Astrocyte of the spinal cord (primary cell): ENCODE results near the gene NSRP1.

ENCODE experiments used
- DNase-seq: peaks from one replicate; pipeline ENCODE4 v3.0.0; 2011; ENCODE audit warnings: low read depth, low spot score
- H3K4me3 ChIP-seq: 2 replicates; pipeline ENCODE4 v1.5.1; 2011; ENCODE audit warnings: low read depth, mild to moderate bottlenecking, low read length, moderate library complexity
- in situ Hi-C: cut with HindIII; loops from 2 replicates; pipeline ENCODE4 v1.10.0; 2017; ENCODE audit warnings: low sequenced_read_pairs
- TF ChIP-seq, protein P1 (sequence below): IDR thresholded peaks from 2 replicates; pipeline ENCODE4 v1.5.1; 2012; ENCODE audit warnings: low read depth, mild to moderate bottlenecking, low read length, inconsistent platforms

The NSRP1 gene

DNA sequence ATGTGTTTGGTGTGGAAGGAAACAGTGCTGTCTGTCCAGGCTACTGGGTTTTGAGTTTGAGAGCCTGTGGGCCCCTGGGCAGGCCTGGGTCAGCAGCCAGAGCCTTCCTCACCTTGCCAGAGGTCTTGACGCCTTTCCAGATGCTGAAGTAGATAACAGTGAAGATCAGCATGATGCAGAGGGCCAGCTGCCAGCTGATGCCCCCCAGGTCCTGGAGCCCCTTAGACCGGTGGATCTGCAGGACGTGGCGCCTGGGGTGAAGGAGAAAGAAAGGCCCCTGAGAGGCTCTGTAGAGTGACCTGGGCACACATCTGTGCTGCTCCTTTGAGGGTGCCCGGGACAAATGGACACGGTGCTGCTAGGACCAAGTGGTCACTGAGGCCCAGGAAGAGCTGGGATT is 100.4 kb downstream of the NSRP1 start:
- in situ Hi-C loops: no loop called here
- no peak for DNase-seq
- TF ChIP-seq, protein P1, sequence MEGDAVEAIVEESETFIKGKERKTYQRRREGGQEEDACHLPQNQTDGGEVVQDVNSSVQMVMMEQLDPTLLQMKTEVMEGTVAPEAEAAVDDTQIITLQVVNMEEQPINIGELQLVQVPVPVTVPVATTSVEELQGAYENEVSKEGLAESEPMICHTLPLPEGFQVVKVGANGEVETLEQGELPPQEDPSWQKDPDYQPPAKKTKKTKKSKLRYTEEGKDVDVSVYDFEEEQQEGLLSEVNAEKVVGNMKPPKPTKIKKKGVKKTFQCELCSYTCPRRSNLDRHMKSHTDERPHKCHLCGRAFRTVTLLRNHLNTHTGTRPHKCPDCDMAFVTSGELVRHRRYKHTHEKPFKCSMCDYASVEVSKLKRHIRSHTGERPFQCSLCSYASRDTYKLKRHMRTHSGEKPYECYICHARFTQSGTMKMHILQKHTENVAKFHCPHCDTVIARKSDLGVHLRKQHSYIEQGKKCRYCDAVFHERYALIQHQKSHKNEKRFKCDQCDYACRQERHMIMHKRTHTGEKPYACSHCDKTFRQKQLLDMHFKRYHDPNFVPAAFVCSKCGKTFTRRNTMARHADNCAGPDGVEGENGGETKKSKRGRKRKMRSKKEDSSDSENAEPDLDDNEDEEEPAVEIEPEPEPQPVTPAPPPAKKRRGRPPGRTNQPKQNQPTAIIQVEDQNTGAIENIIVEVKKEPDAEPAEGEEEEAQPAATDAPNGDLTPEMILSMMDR: no peak
- H3K4me3 ChIP-seq: no peak overlapping the region

DNA sequence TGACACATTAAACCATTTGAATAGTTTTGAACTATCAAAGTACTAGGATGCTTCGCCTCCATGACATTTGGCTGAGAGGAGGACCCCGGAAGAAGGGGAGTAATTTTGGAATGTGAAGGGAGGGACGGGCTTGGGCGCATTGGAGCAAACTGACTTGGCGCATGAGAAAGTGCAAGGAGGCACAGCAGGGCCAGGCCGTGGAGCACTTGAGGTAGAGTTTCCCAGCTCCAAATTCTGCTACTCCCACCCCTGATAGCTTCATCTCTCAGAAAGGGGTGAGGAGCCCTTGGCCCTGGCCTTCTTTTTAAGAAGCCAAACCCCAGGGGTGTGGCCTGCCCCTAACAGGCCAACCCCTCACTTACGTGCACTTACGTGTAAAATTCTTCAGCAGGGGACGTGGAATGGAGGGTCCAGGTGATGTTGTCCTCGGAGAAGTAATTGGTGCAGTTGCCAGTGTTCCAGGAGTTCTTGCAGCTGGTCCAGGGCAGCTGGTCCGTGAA is 101.2 kb downstream of the NSRP1 start:
- TF ChIP-seq, protein P1: no peak
- H3K4me3 ChIP-seq: no peak overlapping the region
- no peak for DNase-seq
- in situ Hi-C loops: no loop called here

DNA sequence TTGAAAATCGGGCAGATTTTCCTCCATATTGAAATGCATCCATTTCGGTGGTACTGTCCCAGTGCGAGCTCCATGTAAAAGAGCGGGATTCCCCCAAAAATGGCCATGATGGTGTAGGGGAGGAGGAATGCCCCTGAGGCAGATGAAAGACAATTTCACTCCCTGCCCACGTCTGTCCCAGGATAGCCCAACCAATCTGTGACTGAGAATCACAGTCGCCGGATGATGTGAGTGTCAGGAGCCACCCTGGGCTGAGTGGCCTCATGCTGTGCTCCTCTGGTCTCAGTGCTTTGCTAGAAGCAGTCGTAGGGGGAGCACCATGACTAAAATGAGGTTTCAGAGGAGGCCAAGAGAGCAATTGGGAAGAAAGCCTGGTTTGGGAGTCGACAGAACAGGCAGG is 102.2 kb downstream of the NSRP1 start:
- DNase-seq: no peak
- in situ Hi-C loops: no loop called here
- TF ChIP-seq, protein P1: no peak
- H3K4me3 ChIP-seq: no peak overlapping the region

DNA sequence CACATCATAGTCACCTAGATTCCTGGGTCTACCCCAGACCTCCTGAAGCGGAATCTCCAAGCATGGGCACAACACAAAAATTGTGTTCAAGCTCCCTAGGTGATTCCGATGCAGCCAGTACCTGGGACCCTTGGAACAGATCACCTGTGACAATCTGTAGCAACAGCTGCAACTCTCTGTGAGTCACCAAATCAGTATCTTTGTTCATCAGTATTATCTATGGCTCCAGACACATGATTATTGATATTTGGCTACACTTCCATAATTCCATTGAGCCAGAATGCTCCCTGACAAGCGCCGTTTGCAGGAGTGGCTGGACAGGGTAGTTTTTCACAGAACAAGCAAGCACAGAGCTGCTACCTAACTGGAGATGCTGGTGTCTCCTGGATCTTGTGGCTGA is 102.7 kb downstream of the NSRP1 start:
- in situ Hi-C loops: no loop called here
- DNase-seq: no peak
- H3K4me3 ChIP-seq: no peak overlapping the region
- TF ChIP-seq, protein P1: no peak

DNA sequence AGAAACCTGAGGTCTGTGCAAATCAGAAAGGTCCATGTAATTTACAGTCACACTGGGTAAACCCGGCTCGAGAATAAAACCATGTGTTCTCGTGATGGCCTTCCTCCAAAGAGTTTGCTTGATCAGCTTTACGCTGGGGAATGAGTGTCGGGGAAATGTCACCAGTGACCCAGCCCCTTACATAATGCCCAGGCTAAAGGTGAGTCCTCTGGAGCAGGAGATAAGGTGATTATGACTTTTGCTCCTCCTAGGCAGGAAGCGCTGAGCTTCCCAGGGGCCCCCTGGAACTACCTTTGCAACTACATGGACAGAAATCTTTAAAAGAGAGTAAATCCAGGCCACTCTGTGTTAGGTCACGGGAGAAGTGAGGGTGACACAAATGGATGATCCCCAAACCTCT is 103.2 kb downstream of the NSRP1 start:
- DNase-seq: no peak
- H3K4me3 ChIP-seq: no peak overlapping the region
- TF ChIP-seq, protein P1: no peak
- in situ Hi-C loops: no loop called here

DNA sequence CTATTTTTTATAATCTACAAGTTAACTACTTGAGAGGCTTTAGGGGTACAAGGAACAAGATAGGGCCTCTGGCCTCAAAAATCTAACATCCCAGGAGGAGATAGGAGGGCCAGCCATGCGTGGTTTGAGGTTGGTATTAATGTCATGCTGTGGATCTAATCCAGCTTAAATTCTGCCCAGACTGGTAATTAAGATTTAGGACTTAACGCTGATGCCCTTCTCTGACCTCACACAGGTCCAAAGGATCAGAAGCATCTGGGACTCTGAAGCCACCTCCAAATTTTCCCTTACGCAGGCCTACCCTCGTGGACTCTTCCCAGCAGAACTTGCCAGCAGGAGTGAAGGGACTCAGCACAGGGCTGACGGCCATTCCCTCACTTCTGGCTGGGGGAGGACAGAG is 103.8 kb downstream of the NSRP1 start:
- TF ChIP-seq, protein P1: no peak
- in situ Hi-C loops: no loop called here
- H3K4me3 ChIP-seq: no peak overlapping the region
- DNase-seq: no peak

DNA sequence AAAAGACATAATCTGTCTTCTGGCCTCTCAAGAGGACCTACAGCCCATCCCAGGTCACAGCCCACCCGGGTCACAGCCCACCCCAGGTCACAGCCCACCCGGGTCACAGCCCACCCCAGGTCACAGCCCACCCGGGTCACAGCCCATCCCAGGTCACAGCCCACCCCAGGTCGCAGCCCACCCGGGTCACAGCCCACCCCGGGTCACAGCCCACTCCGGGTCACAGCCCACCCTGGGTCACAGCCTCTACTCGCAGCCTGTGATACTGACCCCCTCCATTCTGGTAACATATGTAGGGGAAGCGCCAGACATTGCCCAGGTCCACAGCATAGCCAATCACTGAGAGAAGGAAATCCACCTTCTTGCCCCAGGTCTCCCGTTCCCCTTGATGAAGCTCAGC is 104.7 kb downstream of the NSRP1 start:
- in situ Hi-C loops: no loop called here
- TF ChIP-seq, protein P1: no peak
- H3K4me3 ChIP-seq: no peak overlapping the region
- no peak for DNase-seq
